ENCODE data around the gene TTLL10.

GRCh38 chr1:1175221-1176062 is 1.8 kb downstream of the TTLL10 start:
- TF ChIP-seq, protein P1, sequence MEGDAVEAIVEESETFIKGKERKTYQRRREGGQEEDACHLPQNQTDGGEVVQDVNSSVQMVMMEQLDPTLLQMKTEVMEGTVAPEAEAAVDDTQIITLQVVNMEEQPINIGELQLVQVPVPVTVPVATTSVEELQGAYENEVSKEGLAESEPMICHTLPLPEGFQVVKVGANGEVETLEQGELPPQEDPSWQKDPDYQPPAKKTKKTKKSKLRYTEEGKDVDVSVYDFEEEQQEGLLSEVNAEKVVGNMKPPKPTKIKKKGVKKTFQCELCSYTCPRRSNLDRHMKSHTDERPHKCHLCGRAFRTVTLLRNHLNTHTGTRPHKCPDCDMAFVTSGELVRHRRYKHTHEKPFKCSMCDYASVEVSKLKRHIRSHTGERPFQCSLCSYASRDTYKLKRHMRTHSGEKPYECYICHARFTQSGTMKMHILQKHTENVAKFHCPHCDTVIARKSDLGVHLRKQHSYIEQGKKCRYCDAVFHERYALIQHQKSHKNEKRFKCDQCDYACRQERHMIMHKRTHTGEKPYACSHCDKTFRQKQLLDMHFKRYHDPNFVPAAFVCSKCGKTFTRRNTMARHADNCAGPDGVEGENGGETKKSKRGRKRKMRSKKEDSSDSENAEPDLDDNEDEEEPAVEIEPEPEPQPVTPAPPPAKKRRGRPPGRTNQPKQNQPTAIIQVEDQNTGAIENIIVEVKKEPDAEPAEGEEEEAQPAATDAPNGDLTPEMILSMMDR (IDR thresholded peaks at IDR 0.05) = no peak
- TF ChIP-seq POLR2A (IDR thresholded peaks at IDR 0.05) = no peak

All from tibial nerve (tissue), 3 donors.